Measurements from ENCODE around the gene LHFPL2.
A peak's percentile ranks its signal among the peaks of the same experiment; 100 is the strongest.
"Not testable (repeated sequence)": the region's sequence is repeated elsewhere in the genome, so short reads cannot be mapped to it uniquely, and the experiment has no call there.

LHFPL2 gene

GRCh38 chr5:78648359-78649210 is at the start of gene LHFPL2:
Gene LHFPL2 (minus strand): TSS chr5:78648772. CDS start chr5:78510213, 138,559 bp downstream.
- peak; percentile 70 for DNase-seq (ENCODE audit: low read depth, low spot score)

DNA sequence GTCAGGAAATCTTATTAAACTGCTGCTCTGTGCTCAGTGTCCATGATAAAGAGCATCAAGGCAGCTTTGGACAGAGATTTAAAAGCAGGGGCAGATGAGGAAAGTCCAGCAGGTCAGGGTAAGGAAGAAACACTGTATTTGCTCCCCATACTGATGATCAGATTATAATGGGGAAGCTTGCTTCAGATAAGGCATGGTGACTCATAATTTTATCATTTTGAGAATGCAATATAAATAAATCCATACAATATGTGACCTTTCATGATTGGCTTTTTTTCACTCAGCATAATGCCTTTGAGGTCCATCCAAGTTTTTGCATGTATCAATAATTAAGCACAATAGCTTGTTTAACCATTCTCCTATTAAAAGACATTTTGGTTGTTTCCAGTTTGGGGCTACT is 48.1 kb upstream of the LHFPL2 start:
- DNase-seq (ENCODE audit: low read depth, low spot score), result no peak

- DNase-seq (ENCODE audit: low read depth, low spot score), result not testable (repeated sequence)
These were observed 47.5 kb upstream of the LHFPL2 start for GRCh38 chr5:78696052-78696451.

DNA sequence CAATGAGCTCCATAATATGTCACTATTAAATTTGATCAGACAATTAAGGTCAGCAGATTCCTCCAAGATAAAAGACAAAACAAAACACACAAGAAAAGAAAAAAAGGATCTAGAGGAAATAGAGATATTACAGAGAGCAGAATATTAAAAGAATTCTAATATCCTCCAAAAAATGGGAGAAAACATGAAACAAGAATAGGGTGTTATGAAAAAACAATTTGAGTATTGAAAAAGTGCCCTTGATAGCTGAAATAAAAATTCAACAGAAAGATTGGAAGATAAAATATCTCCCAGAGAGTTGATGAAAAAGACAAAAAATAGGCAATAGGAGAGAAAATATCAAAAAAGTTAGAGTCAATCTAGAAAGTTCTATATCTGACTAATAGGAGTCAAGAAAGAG is 44.8 kb upstream of the LHFPL2 start:
- no peak for DNase-seq (ENCODE audit: low read depth, low spot score)

- DNase-seq (ENCODE audit: low read depth, low spot score), result no peak
These were observed 42.8 kb upstream of the LHFPL2 start for GRCh38 chr5:78691084-78691960.

- DNase-seq (ENCODE audit: low read depth, low spot score), result no peak
These were observed 41.8 kb upstream of the LHFPL2 start for GRCh38 chr5:78690253-78690972.

GRCh38 chr5:78689540-78690252 is 41.1 kb upstream of the LHFPL2 start:
- no peak for DNase-seq (ENCODE audit: low read depth, low spot score)

DNA sequence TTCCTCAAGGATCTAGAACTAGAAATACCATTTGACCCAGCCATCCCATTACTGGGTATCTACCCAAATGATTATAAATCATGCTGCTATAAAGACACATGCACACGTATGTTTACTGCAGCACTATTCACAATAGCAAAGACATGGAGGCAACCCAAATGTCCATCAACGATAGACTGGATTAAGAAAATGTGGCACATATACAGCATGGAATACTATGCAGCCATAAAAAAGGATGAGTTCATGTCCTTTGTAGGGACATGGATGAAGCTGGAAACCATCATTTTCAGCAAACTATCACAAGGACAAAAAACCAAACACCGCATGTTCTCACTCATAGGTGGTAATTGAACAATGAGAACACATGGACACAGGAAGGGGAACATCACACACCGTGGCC is 38.9 kb upstream of the LHFPL2 start:
- DNase-seq (ENCODE audit: low read depth, low spot score), result not testable (repeated sequence)

DNA sequence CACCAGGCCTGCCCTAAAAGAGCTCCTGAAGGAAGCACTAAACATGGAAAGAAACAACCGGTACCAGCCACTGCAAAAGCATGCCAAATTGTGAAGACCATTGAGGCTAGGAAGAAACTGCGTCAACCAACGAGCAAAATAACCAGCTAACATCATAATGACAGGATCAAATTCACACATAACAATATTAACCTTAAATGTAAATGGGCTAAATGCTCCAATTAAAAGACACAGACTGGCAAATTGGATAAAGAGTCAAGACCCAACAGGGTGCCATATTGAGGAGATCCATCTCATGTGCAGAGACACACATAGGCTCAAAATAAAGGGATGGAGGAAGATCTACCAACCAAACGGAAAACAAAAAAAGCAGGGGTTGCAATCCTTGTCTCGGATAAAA is 35.3 kb upstream of the LHFPL2 start:
- not testable (repeated sequence) for DNase-seq (ENCODE audit: low read depth, low spot score)

GRCh38 chr5:78679905-78680304 is 31.3 kb upstream of the LHFPL2 start:
- DNase-seq (ENCODE audit: low read depth, low spot score), result no peak

GRCh38 chr5:78677777-78678668 is 29.5 kb upstream of the LHFPL2 start:
- DNase-seq (ENCODE audit: low read depth, low spot score), result peak; percentile 60

DNA sequence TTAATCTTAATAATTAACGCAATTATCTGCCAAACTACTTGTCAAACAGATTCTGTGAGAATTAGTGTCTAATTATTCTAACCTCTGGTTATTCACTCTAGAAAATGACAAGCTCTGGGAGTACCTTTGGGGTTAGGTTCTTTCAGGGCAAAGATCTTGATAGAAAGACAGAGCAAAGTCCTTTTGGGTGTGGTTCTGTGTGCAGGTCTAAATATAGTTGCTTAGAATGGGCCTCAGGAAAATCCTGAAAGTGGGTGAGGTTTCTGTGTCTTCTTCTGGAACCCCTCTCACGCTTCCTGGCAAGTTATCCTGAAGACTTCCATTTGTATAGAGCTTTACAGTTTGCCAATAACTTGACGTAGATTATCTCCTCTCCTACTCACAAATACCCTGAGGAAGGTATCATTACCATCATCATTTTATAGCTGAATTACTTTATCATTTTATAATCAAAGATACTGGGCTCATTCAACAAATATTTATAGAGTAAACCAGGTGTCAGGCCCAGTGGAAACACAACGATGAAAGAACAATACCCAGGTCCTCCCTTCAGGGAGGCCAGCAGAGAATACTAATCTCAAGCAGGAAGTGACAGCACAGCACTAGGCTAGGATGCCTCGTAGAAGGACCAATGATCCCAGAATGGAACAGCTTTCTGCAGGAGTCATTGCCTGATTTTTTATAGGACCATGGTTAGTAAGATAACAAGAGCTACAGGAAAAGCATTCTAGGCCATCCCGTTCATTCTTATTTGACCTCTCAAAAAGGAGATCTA is 27.6 kb upstream of the LHFPL2 start:
- no peak for DNase-seq (ENCODE audit: low read depth, low spot score)

- DNase-seq (ENCODE audit: low read depth, low spot score), result not testable (repeated sequence)
These were observed 25.3 kb upstream of the LHFPL2 start for GRCh38 chr5:78673827-78674226.

DNA sequence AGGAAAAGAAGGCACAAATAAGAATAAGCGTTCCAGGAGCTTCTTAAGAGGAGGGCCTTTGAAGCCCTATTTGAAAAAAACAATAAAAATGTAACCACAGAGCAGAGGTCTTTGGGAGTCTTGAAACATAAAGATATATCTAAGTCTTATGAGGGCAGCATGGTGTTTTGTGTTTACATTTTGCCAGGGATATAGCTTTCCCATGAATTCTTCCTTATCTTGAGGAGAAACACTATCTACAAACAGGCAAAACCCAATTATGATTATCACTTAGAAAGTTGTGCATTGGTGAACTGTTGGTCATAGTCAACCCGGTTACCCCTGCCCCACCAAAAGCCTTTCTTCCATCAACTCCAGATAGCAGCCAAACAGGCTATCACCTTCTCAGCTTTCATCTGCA is 23.6 kb upstream of the LHFPL2 start:
- no peak for DNase-seq (ENCODE audit: low read depth, low spot score)

DNA sequence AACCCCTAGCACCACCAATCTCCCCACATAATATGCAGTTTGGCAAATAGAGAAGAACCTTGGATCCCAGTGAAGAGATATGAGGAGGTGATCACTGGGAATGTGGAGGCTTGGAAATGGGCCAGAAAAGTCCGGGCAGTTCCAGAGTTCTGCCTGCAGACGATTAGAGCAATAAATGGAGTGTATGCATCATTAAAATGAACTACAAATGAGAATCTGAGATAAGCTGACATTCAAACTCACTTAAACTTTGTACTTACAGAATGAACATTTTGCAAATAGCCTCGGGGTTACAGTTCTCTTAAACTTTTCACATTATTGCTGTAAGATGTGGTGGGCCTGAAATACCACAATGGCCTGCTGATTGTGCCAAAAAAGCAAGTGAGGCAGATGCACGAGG is 23.0 kb upstream of the LHFPL2 start:
- no peak for DNase-seq (ENCODE audit: low read depth, low spot score)

- DNase-seq (ENCODE audit: low read depth, low spot score), result no peak
These were observed 22.2 kb upstream of the LHFPL2 start for GRCh38 chr5:78670701-78671269.

DNA sequence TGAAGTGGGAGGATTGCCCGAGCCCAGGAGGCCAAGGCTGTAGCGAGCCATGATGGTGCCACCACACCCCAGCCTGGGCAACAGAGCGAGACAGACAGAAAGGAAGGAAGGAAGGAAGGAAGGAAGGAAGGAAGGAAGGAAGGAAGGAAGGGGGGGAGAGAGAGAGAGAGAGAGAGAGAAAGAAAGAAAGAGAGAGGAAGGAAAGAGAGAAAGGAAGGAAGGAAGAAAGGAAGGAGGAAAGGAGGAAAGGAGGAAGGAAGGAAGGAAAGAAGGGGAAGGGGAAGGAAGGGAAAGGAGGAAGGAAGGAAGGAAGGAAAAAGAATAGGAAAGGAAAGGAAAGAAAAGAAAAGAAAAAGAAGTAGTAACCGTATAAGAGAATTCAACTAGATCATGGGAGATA is 20.8 kb upstream of the LHFPL2 start:
- no peak for DNase-seq (ENCODE audit: low read depth, low spot score)

DNA sequence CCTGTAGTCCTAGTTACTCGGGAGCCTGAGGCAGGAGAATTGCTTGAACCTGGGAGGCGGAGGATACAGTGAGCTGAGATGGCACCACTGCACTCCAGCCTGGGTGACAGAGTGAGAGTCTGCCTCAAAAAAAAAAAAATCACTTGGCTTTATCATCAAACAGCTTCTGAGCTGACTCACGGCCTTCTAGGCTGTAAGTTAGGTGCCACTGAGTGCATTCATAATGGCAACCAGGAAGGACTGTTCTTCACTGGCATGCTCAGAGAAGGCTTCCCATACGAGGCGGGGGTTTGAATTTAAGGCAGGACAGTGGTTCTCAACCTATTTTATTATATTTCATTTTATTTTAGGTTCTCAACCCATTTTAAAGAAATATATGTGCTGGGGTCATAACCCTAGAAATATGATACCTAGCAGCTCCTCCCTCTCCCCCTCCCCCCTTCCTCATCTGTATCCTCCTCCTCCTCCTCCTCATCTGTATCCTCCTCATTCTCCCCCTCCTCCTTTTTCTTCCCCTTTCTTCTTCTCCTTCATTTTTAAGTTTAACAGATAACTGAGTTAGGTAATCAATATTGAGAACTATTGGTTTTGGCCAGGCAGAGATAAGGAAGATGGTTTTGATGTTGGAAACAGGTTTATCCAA is 19.0 kb upstream of the LHFPL2 start:
- DNase-seq (ENCODE audit: low read depth, low spot score), result no peak

DNA sequence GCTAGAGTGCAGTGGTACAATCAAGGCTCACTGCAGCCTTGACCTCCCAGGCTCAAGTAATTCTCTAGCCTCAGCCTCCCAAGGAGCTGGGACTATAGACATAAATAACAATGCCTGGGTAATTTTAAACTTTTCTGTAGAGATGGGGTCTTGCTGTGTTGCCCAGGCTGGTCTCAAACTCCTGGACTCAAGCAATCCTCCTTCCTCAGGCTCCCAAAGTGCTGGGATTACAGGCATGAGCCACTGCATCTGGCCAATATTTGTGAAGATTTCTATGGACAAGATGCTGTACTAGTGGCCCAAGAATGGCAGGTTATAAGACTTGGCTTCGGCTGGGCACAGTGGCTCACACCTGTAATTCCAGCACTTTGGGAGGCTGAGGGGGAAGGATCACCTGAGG is 18.4 kb upstream of the LHFPL2 start:
- DNase-seq (ENCODE audit: low read depth, low spot score), result not testable (repeated sequence)

All from ELF-1 (cell line).